Measurements from ENCODE around the gene RAF1.

DNA sequence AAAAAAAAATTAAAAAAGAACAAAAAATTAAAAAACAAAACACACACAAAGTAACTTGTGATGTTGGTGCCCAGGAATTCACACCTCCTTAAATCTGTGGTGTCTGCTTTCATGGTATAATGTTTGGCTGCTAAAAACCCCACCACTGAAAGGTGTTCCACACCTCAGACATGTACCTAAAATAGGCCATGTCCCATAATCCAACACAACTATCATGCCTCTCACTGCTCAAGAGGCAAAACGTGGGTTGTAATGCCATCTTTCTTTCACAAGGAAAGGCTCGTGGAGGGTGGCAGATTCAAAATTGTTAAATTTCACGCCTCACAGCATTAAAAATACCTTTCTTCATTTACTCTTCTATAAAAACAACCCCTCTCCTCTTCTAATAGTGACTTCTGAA, 77.5 kb downstream of the RAF1 start:
- TF ChIP-seq, protein P1, sequence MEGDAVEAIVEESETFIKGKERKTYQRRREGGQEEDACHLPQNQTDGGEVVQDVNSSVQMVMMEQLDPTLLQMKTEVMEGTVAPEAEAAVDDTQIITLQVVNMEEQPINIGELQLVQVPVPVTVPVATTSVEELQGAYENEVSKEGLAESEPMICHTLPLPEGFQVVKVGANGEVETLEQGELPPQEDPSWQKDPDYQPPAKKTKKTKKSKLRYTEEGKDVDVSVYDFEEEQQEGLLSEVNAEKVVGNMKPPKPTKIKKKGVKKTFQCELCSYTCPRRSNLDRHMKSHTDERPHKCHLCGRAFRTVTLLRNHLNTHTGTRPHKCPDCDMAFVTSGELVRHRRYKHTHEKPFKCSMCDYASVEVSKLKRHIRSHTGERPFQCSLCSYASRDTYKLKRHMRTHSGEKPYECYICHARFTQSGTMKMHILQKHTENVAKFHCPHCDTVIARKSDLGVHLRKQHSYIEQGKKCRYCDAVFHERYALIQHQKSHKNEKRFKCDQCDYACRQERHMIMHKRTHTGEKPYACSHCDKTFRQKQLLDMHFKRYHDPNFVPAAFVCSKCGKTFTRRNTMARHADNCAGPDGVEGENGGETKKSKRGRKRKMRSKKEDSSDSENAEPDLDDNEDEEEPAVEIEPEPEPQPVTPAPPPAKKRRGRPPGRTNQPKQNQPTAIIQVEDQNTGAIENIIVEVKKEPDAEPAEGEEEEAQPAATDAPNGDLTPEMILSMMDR (conservative IDR thresholded peaks at IDR 0.05 in 1 of 2, IDR thresholded peaks at IDR 0.05 in 1 of 2; ENCODE audit: low read depth in 1 of 2, low read length in 2 of 2) = no peak
- TF ChIP-seq EZH2 (IDR thresholded peaks at IDR 0.05; ENCODE audit: low read length, missing control alignments) = no peak

All from fibroblast of lung (primary cell).